CD1c-positive myeloid dendritic cell (primary cell): ENCODE data around the gene GALNTL6.
"Not testable (repeated sequence)": the region's sequence is repeated elsewhere in the genome, so short reads cannot be mapped to it uniquely, and the experiment has no call there.

Experiments used
- DNase-seq: peaks from one replicate; pipeline ENCODE4 v3.0.0-alpha.2; 2016; ENCODE audit errors: extremely low spot score

Gene GALNTL6

DNA sequence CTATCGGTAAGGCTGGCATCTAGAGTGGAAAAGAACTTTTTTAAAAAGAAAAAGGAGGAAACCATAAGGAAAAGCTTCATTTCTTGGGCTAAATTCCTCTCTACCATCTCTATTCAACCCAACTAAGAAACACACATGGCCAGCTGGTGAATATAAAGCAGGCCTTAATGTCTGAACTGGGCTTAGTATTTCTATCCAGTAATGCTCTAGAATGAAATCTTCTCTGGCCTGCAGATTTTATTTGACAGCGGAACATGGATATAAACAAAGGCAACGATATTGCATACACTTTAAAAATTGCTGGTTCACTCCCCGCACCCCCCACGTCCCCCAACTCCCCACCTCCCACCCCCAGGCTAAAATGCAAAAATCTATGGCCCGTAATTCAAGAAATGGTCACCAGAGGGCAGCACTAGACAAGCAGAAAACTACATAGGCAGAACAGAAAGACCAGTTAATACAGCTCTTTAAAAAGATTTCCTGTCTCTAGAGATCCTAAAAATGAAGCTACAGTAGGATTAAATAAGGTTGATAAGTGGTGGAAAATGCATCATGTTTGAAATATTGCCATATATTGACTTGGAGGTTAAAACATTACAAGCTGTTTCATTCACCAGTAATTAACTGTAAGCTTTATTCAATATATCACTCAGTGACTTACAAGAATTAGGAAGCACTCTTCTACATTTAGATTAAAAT, 1200.2 kb downstream of the GALNTL6 start:
- peak; percentile 72 for DNase-seq

DNA sequence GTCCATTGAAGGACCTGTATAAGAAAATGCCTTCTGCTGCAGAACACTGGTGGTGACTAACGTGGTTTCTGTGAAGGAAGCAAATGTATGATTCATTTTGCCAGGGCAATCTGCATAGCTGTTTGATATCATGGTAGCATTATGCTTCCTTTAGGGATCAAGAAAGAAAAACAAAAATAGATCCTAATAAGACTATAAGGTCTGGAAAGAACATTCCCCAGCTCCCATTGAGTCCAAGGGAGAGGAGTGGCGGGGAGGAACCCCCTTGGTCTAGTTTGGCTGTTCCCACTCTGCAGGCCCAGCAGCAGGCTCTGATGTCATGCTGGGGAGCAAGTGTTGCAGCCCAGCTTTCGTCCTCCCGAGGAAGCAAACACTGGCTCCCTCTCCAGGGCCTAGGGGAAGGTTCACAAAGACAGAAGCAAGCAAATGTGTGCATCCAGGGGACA, 1200.9 kb downstream of the GALNTL6 start:
- DNase-seq, result no peak

DNA sequence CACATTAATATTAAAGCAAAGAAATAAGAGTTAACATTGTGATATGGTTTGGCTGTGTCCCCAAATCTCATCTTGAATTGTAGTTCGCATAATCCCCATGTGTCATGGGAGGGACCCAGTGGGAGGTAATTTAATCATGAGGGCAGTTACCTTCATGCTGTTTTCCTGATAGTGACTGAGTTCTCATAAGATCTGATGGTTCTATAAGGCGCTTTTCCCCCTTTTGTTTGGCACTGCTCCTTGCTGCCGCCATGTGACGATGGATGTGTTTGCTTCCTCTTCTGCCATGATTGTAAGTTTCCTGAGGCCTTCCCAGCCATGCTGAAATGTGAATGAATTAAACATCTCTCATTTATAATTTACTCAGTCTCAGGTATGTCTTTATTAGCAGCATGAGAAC, 1201.6 kb downstream of the GALNTL6 start:
- no peak for DNase-seq

DNA sequence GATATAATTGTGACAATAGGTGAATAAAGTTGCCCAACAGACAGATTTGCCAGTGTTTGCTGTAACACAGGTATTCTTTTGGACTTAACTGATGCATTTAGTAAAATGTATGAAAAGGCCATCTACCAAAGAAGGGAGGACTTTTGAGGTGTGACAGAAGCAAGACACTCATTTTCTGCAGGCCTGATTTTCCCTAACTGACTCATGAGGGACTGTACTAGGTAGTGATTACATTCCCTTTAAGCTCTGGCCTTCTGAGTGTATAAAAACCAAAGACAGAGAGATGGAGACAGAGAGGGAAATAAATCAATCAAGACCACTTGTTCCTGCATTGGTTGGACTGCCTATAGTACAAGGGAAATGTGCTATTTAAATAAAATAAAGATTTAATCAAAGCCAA, 1204.6 kb downstream of the GALNTL6 start:
- no peak for DNase-seq

DNA sequence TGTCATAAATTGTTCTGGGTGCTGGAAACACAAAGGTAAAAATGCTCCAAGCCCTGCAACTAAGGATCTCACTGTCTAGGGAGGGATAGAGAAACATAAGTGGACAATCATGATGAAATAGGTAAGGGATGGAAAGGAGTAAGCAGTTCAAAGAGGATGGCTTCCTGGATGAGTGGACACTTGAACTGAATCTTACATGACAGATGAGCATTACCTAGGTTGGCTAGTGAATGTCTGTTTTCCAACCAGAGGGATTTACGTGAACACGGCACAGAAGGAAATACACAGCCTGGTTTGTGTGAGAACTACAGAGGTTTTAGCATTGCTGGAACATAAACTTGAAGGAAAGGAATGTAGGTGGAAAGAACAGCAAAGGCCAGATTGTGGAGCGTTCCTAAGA, 1205.2 kb downstream of the GALNTL6 start:
- no peak for DNase-seq

DNA sequence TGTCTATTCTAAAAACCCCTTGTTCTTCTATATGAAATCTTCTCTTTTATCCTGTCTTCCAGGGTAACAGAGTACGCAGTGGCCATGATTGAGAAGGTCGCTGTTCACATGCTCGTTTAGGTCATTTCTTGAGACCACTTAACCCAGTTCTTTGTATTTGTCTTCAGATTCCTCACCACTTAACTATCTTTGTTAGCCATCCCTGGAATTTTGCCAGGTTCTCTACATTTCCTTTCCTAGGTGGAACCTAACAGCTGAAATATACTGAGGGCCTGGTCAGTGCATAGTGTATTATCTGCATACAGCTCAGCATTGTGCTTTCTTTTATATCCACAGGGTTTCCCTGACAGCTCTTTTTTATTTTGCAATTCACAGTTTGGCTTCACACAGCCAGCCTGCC, 1206.5 kb downstream of the GALNTL6 start:
- no peak for DNase-seq

DNA sequence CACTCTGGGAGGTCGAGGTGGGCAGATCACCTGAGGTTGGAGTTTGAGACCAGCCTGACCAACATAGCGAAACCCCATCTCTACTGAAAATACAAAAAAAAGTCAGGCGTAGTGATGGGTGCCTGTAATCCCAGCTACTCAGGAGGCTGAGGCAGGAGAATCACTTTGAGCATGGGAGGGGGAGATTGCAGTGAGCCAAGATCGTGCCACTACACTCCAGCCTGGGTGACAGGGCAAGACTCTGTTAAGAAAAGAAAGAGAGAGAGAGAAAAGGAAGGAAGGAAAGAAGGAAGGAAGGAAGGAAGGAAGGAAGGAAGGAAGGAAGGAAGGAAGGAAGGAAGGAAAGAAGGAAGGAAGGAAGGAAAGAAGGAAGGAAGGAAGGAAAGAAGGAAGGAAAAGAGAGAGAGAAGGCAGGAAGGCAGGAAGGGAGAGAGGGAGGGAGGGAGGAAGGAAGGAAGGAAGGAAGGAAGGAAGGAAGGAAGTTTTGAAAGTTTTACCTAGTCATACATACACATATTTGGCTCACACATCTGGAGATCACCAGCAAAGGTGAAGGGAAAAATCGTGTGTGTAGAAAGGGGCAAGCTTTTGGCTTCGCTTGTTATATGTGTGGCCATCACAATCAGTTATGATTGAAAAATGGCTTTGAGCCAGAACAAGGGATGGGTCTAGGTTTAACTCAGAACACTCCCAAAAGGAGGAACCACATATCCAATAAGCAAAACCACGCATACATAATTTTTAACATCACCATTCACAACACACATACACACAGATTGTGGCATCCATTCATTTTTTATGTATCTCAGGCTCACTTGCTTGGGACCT, 1208.8 kb downstream of the GALNTL6 start:
- DNase-seq, result not testable (repeated sequence)

DNA sequence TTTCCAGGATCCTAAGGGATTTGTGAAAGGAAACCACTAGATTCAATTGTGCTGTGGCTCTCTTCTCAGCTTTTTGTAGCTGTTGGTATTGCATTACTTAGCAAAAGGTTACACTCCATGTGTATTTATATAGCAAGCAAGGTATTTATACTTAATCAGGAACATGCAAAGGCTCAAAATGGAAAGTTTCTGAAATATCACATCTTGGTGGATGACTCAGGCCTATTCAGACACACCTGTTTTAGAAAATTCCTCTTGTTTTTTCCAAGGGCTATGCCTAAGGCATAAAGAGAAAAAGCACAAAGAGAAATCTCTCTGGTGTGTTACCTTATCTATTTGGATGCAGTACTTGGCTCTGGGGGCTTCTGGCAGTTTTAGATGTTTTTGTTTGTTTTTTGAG, 1211.0 kb downstream of the GALNTL6 start:
- no peak for DNase-seq

DNA sequence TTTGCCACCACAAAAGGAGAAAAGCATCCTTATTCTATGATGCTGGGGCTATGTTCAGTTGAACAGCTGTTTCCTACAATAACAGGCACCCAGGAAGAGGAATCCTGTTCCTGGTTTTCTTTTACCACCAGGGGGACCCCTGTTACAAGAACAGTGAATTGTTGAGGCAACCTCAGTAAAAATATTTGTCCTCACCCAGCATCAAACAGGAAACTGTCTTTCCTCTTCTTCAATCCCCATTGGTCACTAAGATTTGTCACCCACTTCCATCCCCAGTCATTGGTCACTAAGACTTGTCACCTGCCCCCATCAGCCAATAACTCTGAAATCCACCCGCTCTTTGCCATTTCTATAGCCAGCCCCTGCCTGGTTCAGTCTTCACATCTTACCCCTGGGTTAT, 1211.9 kb downstream of the GALNTL6 start:
- DNase-seq, result peak; percentile 73

DNA sequence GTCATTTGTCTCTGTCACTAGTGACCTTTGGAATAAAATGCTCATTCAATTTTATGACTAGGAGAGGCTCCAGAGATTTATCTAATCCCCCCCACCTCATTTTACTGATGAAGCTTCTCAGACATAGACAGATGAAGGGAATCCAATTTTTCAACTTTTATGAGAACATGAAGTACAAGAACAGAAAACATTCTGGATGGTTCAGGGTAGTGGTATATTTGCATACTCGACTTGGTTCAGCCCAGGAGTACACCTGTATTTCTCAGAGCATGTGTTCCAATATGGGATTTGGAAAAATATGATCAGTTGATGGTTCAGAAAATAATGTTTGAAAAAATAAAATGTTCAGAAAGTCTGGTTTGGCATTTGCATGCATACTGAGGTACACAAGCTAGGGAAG, 1224.0 kb downstream of the GALNTL6 start:
- DNase-seq, result no peak

DNA sequence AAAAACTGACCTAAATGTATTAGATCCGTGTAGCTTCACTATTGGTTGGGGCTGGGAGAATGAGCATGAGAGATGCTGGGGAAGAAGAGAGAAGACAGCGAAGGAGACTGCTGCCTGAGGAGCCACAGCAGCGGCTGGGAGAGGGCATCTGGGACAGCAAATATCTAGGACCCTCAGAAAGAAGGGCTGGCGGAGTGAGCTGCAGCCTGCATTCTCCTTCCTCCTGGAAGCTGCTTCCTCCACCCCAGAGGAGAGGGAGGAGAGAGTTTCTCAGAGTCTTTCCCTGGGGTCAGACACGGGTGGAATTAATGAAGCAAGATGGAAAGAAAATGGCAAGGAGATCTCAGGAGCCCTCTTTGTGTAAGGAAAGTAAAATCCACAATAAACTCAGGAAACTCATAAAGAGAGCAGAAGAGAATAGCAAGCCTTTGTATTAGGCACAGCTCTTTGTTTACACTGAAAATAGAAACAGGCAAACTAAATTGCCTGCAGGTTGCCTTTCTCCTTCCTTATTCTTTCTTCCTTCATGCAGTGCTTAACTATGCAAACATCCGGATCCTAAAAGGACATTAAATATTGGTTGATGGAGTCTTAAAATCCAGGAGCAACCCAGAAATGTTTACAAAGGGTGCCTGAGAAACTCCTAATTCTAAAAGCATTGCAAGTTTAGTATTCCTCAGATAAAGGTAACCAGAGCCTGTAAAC, 1225.1 kb downstream of the GALNTL6 start:
- DNase-seq, result no peak

DNA sequence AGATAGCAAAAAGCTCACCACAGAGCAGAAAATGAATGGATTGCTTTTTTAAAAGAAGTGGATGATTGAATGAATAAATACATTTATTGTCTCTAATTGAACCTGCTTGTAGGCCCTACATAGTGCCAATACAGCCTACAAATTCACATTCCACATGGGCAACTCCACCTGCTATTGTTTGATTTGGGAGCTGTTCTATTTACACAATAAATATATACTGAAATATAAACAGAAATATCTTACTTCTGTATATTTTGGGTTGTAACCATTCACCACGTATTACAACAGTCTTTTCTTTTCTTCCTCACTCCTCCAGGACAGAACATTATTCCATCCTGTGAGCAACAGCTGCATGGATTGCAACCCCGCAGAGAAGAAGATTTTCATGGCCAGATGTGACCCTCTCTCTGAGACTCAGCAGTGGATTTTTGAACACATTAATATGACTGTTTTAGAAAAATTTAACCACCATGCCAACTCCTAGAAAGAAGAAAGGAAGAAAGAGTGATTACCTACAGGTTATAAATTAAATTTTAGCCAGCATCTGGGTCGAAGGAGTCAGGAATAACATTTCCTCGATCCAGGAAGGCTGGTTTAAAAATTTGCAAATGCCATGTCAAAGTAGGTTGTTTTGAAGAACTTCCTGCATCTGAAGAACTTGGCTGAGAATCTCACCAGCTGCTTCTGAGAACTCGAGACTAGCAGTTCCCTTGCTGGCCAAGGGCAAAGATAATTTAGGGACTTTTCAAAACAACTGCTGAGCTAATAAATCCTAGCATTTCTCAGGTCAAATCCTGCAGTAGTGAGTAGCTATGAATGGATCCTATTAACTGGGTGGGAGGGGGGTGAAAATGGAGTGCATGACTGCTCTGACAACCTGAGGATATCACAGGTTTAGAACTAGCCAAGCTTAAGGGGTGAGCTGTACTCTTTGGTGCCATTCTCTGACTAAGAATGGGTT, 1226.7 kb downstream of the GALNTL6 start:
- DNase-seq, result no peak

DNA sequence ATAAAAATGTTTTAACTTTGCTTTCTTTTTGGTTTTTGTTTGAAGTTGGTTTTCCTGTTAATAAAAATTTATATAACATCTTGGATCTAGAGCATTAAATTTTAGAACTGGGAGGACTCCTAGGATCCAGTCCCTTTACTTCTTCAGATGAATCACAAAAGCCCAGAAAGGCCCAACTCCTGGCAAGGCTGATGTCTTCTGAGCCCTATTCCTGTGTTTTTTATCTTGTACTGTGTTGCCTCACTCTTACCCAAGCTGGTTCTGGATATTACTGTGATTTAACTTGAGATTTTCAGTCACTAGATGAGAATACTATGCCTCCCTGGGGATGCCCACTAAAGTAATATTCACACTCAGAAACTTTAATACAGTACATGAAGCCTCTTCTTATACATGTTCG, 1228.3 kb downstream of the GALNTL6 start:
- DNase-seq, result no peak

DNA sequence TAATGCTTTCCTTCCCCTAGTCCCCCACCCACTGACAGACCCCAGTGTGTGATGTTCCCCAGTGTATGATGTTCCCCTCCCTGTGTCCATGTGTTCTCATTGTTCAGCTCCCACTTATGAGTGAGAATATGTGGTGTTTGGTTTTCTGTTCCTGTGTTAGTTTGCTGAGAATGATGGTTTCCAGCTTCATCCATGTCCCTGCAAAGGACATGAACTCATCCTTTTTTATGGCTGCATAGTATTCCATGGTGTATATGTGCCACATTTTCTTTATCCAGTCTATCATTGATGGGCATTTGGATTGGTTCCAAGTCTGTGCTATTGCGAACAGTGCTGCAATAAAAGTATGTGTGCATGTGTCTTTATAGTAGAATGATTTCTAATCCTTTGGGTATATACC, 1228.9 kb downstream of the GALNTL6 start:
- not testable (repeated sequence) for DNase-seq

DNA sequence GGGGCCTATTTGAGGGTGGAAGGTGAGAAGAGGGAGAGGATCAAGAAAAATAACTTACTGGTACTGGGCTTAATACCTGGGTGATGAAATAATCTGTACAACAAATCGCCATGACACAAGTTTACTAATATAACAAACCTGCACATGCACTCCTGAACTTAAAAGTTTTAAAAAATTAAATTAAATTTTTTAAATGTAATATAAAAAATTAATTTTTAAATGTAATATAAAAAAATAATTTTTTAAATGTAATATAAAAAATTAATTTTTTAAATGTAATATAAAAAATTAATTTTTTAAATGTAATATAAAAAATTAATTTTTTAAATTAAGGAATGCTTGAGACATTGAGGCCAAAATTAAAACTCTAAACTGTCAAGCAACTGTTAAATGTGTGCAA, 1231.1 kb downstream of the GALNTL6 start:
- no peak for DNase-seq

DNA sequence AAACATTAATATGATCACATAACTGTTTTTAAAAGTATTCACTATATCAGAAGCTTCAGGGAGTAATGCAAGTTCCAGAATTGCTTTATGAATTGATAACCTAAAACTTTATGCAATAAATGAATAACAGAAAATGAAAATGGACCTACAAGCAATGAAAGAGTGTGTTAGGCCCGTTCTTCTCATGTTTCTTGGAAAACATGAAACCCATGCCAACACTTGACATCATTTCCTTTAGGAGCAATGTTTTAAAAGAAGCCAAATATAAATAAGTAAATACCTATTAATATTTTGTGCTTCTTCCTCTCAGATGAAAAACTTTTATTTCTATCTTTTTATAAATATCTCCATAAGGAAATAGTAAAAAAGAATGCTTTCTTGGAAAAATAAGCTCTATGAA, 1232.4 kb downstream of the GALNTL6 start:
- no peak for DNase-seq

DNA sequence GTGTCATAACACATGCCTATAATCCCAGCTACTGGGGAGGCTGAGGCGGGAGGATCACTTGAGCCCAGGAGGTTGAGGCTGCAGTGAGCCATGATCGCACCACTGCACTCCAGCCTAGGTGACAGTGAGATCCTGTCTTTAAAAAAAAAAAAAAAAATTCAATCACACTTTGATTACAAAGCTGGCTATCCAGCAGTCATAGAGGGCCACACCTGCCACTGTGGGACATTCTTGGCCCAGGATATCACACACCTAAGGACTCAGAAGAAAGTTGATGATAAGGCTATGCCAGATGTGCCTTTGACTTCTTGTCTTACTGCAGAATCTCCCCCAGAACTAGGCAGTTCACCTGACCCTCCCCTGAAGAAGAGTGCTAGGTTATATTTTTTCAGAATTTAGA, 1232.9 kb downstream of the GALNTL6 start:
- no peak for DNase-seq

DNA sequence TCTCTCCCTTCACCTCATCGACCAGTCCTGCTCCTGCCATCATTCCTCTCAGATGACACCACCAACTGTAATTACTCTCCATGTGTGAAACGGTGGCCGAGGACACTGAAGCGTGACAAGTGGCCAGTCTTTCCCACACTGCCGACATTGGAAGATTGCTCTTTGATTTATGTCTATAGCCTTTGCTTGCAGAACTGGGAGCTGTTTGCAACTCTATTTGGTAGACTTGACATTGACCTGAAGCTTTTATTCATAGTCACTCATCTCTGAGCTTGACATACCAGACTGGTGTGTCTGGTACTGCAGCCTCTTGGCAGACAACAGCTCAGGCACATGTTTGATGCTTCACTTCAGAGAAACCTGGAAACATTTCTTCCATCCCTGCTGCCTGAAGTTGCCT, 1233.6 kb downstream of the GALNTL6 start:
- no peak for DNase-seq

DNA sequence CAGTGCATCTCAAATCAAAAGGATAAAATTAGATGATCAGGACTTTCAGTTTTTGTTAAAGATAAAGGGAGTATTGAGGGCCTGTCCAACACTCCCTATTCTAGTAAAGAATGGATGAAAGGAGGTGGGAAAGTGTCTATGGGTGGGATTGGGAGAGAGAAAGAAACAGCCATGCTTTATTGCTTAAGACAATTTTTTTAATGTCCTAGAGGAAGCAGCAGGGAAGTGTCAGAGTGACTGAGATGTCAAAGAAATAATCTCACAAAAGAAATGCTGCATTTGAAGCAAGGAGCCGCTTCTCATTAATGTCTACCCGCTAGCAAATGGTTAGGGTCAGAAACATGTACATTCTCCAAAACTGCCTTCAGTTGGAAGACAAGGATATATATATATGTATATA, 1238.0 kb downstream of the GALNTL6 start:
- no peak for DNase-seq

DNA sequence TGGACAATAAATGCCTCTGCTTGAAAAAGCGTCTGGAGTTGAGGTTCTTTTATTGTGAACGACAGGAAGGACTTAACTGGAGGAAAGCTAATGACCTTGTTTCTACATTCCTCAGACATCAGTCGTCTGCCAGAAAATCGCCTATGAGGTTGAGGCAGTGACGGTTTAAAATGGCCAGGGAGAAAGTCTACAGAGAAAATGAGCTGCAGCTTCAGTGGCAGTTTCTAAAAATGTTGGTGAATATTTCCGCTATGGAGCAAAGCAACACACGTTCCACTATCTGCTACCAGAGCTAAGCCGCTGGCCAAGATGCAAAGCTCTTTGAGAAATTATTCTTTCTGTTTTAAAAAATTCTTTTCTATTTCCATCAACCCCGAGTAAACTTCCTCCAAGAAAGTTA, 1238.5 kb downstream of the GALNTL6 start:
- no peak for DNase-seq

DNA sequence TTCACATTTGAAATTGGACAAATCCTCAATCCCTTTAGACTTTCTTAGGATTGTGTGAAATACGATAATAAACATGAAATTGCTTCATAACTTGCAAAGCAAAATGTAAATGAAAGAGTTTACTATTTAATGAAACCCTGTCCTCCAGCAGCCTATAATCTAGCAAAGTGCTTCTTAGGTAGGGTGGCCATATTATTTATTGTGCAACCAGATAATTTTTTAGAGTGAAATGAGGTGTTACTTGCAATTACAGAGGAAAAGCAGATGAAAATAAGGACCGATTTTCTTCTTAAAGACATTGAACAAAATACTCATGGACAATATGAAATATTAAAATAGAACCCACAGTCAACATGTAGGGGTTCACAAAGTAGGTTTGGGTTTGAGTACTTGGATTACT, 1239.2 kb downstream of the GALNTL6 start:
- no peak for DNase-seq

DNA sequence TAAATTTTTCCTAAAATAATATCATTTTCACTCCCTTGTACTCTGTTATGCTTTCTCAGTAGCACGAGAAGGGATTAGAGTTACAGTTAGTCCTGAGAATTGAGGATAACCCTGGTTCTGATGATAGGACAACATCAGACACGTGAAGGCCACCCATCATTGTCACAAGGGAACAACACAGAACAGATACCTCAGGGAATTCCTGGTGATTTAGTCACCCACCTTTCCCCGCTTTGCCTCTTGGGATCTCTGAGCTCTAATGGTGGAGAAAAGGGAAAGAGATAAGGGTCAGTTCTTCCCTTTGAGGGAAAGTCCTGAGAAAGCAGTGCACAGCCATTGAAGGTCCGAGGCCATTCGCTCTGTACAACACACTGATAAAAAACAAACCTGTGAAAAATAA, 1243.1 kb downstream of the GALNTL6 start:
- DNase-seq, result no peak
